Hepatocyte (in vitro differentiated cells): Measurements from ENCODE around the gene OR13C4.

Experiments used
- EZH2 ChIP-seq: fragments of 200-600 bp; sonication (generic); IDR thresholded peaks from 2 replicates; pipeline ENCODE4 v1.6.1; 2016; ENCODE audit warnings: antibody characterized with exemption, mild to moderate bottlenecking, borderline replicate concordance
- TF ChIP-seq, protein P1 (sequence below): fragments of 200-600 bp; sonication (generic); IDR thresholded peaks from 2 replicates; pipeline ENCODE4 v1.5.1; 2016; ENCODE audit warnings: antibody characterized with exemption, mild to moderate bottlenecking; ENCODE audit not compliant: poor library complexity

- TF ChIP-seq, protein P1, sequence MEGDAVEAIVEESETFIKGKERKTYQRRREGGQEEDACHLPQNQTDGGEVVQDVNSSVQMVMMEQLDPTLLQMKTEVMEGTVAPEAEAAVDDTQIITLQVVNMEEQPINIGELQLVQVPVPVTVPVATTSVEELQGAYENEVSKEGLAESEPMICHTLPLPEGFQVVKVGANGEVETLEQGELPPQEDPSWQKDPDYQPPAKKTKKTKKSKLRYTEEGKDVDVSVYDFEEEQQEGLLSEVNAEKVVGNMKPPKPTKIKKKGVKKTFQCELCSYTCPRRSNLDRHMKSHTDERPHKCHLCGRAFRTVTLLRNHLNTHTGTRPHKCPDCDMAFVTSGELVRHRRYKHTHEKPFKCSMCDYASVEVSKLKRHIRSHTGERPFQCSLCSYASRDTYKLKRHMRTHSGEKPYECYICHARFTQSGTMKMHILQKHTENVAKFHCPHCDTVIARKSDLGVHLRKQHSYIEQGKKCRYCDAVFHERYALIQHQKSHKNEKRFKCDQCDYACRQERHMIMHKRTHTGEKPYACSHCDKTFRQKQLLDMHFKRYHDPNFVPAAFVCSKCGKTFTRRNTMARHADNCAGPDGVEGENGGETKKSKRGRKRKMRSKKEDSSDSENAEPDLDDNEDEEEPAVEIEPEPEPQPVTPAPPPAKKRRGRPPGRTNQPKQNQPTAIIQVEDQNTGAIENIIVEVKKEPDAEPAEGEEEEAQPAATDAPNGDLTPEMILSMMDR, result no peak
- no peak for TF ChIP-seq EZH2
These were observed 12.1 kb downstream of the OR13C4 start for GRCh38 chr9:104514901-104515300.
